ENCODE data around the gene OSBPL6. TPM values are rescaled to one million over a fixed set of nuclear protein-coding genes. Genes with fewer than 3 reads are reported as not detected.

The OSBPL6 gene
- total and polyA plus RNA-seq, 2 of the 13 experiments (the other 11 are each of a cell fraction or from before 2014, with no cell fraction given): 0.03 to 0.11 TPM

- peak; percentile 72; the same call in 1 of the 2 replicates for TF ChIP-seq BATF2 (CRISPR knock-in tag; IDR thresholded peaks at IDR 0.05)
- TF ChIP-seq ZNF672 (CRISPR knock-in tag; IDR thresholded peaks at IDR 0.05): 0 out of 2 replicates have a peak, but pooled peaks have one; percentile 78
- TF ChIP-seq ZNF678 (CRISPR knock-in tag; IDR thresholded peaks at IDR 0.05): no peak
- TF ChIP-seq ZHX2 (IDR thresholded peaks at IDR 0.05; ENCODE audit: low read depth): no peak
- TF ChIP-seq ZHX2 (CRISPR knock-in tag; IDR thresholded peaks at IDR 0.05; ENCODE audit: borderline replicate concordance): 0 out of 2 replicates have a peak, but pooled peaks have one; percentile 39
- peak; percentile 50; the same call in 1 of the 2 replicates for TF ChIP-seq MIXL1 (CRISPR knock-in tag; IDR thresholded peaks at IDR 0.05)
- peak; percentile 92 for TF ChIP-seq HDAC2 (CRISPR knock-in tag; IDR thresholded peaks at IDR 0.05)
- TF ChIP-seq CREBL2 (CRISPR knock-in tag; IDR thresholded peaks at IDR 0.05; ENCODE audit: borderline replicate concordance): no peak
- TF ChIP-seq ZNF878 (CRISPR knock-in tag; IDR thresholded peaks at IDR 0.05): peak; percentile 81; the same call in 1 of the 2 replicates
- peak; percentile 68 for TF ChIP-seq NCOR1 (IDR thresholded peaks at IDR 0.05; ENCODE audit: borderline replicate concordance, low read length)
- peak; percentile 79 for TF ChIP-seq PAXIP1 (CRISPR knock-in tag; conservative IDR thresholded peaks at IDR 0.05)
- peak; percentile 54; the same call in 1 of the 2 replicates for TF ChIP-seq RNF2 (conservative IDR thresholded peaks at IDR 0.05; ENCODE audit: low read depth)
- TF ChIP-seq ZBTB8A (CRISPR knock-in tag; IDR thresholded peaks at IDR 0.05; ENCODE audit: borderline replicate concordance, low read depth): no peak
- TF ChIP-seq ZSCAN29 (CRISPR knock-in tag; conservative IDR thresholded peaks at IDR 0.05): no peak
- TF ChIP-seq MYC (CRISPR knock-in tag; IDR thresholded peaks at IDR 0.05; ENCODE audit: borderline replicate concordance): peak; percentile 22; the same call in 1 of the 2 replicates
- peak; percentile 27; the same call in 1 of the 2 replicates for TF ChIP-seq IKZF5 (CRISPR knock-in tag; IDR thresholded peaks at IDR 0.05)
- TF ChIP-seq ZNF264 (CRISPR knock-in tag; IDR thresholded peaks at IDR 0.05): peak; percentile 45; the same call in 1 of the 2 replicates
- TF ChIP-seq ZNF605 (CRISPR knock-in tag; IDR thresholded peaks at IDR 0.05): peak; percentile 44; the same call in 1 of the 2 replicates
- TF ChIP-seq ZNF580 (CRISPR knock-in tag; IDR thresholded peaks at IDR 0.05; ENCODE audit: borderline replicate concordance, low read depth): 0 out of 2 replicates have a peak, but pooled peaks have one; percentile 31
Measured at GRCh38 chr2:178193496-178193822, 853 bp upstream of the OSBPL6 start (continued).
